ENCODE measurements around the gene IFI6. TPM values are rescaled to one million over a fixed set of nuclear protein-coding genes. Genes with fewer than 3 reads are reported as not detected.
"Not testable (repeated sequence)": the region's sequence is repeated elsewhere in the genome, so short reads cannot be mapped to it uniquely, and the experiment has no call there.

Gene IFI6
- 54.6 and 97.5 TPM in 2 replicates for total RNA-seq (2014; rRNA removed; shearing (Covaris generic))

- peaks cover 18% of the 10 kb centered on the region for H3K4me1 ChIP-seq (replicated peaks)
These were observed at the start of gene IFI6 for GRCh38 chr1:27671964-27672749. Gene IFI6, minus strand, starts transcription at chr1:27672192. Its CDS starts 2,878 bp downstream, at chr1:27669314.

GRCh38 chr1:27719286-27720251 is 47.6 kb upstream of the IFI6 start:
- Histone ChIP-seq H3K4me3 (no peak overlapping the region), H3K27ac (no peak overlapping the region), H3K27me3 (replicated peaks) (peaks cover 16% of the 10 kb centered on the region; the same call in 1 of the 2 replicates), H3K9me3 (replicated peaks) (peaks cover 8% of the 10 kb centered on the region), H3K36me3 (no peaks in the 10 kb centered on the region), H3K4me1 (replicated peaks) (no peaks in the 10 kb centered on the region; the same call in 1 of the 2 replicates)
- no peak for DNase-seq (ENCODE audit: low read depth in 1 of 2, low spot score in 2 of 2)

More at GRCh38 chr1:27671964-27672749, at the start of gene IFI6:
- DNase-seq (ENCODE audit: low read depth in 1 of 2, low spot score in 2 of 2): peak; percentile 94
- Histone ChIP-seq H3K36me3 (no peaks in the 10 kb centered on the region), H3K27me3 (replicated peaks) (no peaks in the 10 kb centered on the region), H3K4me3 (peak within 1 kb of the TSS; percentile 33), H3K9me3 (replicated peaks) (no peaks in the 10 kb centered on the region), H3K27ac (peak within 1 kb of the TSS; percentile 12)

GRCh38 chr1:27716262-27716895 is 44.4 kb upstream of the IFI6 start:
- Histone ChIP-seq H3K27ac (no peak overlapping the region), H3K4me1 (replicated peaks) (no peaks in the 10 kb centered on the region; the same call in 1 of the 2 replicates), H3K27me3 (replicated peaks) (peaks cover 16% of the 10 kb centered on the region; the same call in 1 of the 2 replicates), H3K36me3 (no peaks in the 10 kb centered on the region), H3K4me3 (no peak overlapping the region), H3K9me3 (replicated peaks) (peaks cover 12% of the 10 kb centered on the region)
- DNase-seq (ENCODE audit: low read depth in 1 of 2, low spot score in 2 of 2): no peak

GRCh38 chr1:27713869-27714513 is 42.0 kb upstream of the IFI6 start:
- no peaks in the 10 kb centered on the region for H3K36me3 ChIP-seq
- H3K4me3 ChIP-seq: no peak overlapping the region
- no peak for DNase-seq (ENCODE audit: low read depth in 1 of 2, low spot score in 2 of 2)
- H3K27ac ChIP-seq: no peak overlapping the region
- peaks cover 11% of the 10 kb centered on the region; the same call in 1 of the 2 replicates for H3K27me3 ChIP-seq (replicated peaks)
- H3K4me1 ChIP-seq (replicated peaks): no peaks in the 10 kb centered on the region; the same call in 1 of the 2 replicates
- H3K9me3 ChIP-seq (replicated peaks): peaks cover 12% of the 10 kb centered on the region

- no peak overlapping the region for H3K4me3 ChIP-seq
- DNase-seq (ENCODE audit: low read depth in 1 of 2, low spot score in 2 of 2): no peak
- H3K27me3 ChIP-seq (replicated peaks): peaks cover 10% of the 10 kb centered on the region; the same call in 1 of the 2 replicates
- H3K27ac ChIP-seq: no peak overlapping the region
- no peaks in the 10 kb centered on the region; the same call in 1 of the 2 replicates for H3K4me1 ChIP-seq (replicated peaks)
- no peaks in the 10 kb centered on the region for H3K36me3 ChIP-seq
- peaks cover 12% of the 10 kb centered on the region for H3K9me3 ChIP-seq (replicated peaks)
These were observed 41.2 kb upstream of the IFI6 start for GRCh38 chr1:27713139-27713725.

- no peaks in the 10 kb centered on the region for H3K4me1 ChIP-seq (replicated peaks)
- no peak overlapping the region for H3K4me3 ChIP-seq
- no peak for DNase-seq (ENCODE audit: low read depth in 1 of 2, low spot score in 2 of 2)
- H3K36me3 ChIP-seq: no peaks in the 10 kb centered on the region
- H3K27me3 ChIP-seq (replicated peaks): no peaks in the 10 kb centered on the region; the same call in 1 of the 2 replicates
- no peak overlapping the region for H3K27ac ChIP-seq
- H3K9me3 ChIP-seq (replicated peaks): 0 out of 2 replicates have a peak, but pooled peaks cover 4% of the 10 kb centered on the region
These were observed 38.6 kb upstream of the IFI6 start for GRCh38 chr1:27710574-27710973.

GRCh38 chr1:27705545-27705944 is 33.6 kb upstream of the IFI6 start:
- no peaks in the 10 kb centered on the region for H3K4me1 ChIP-seq (replicated peaks)

GRCh38 chr1:27704958-27705357 is 33.0 kb upstream of the IFI6 start:
- peaks cover 4% of the 10 kb centered on the region for H3K9me3 ChIP-seq (replicated peaks)
- no peaks in the 10 kb centered on the region for H3K36me3 ChIP-seq
- H3K27ac ChIP-seq: no peak overlapping the region
- no peak for DNase-seq (ENCODE audit: low read depth in 1 of 2, low spot score in 2 of 2)
- no peaks in the 10 kb centered on the region for H3K4me1 ChIP-seq (replicated peaks)
- H3K27me3 ChIP-seq (replicated peaks): no peaks in the 10 kb centered on the region; the same call in 1 of the 2 replicates
- H3K4me3 ChIP-seq: no peak overlapping the region

More at GRCh38 chr1:27705545-27705944, 33.6 kb upstream of the IFI6 start:
- peaks cover 4% of the 10 kb centered on the region for H3K9me3 ChIP-seq (replicated peaks)
- H3K27ac ChIP-seq: no peak overlapping the region
- no peak for DNase-seq (ENCODE audit: low read depth in 1 of 2, low spot score in 2 of 2)
- H3K4me3 ChIP-seq: no peak overlapping the region
- no peaks in the 10 kb centered on the region for H3K36me3 ChIP-seq
- no peaks in the 10 kb centered on the region; the same call in 1 of the 2 replicates for H3K27me3 ChIP-seq (replicated peaks)

GRCh38 chr1:27696835-27697234 is 24.8 kb upstream of the IFI6 start:
- DNase-seq (ENCODE audit: low read depth in 1 of 2, low spot score in 2 of 2); H3K4me3 ChIP-seq; H3K27ac ChIP-seq; H3K36me3 ChIP-seq; H3K9me3 ChIP-seq (replicated peaks); H3K27me3 ChIP-seq (replicated peaks); H3K4me1 ChIP-seq (replicated peaks): not testable (repeated sequence)

GRCh38 chr1:27690183-27690582 is 18.2 kb upstream of the IFI6 start:
- Histone ChIP-seq H3K27me3 (replicated peaks) (no peaks in the 10 kb centered on the region), H3K27ac (peak overlapping the region; percentile 67), H3K9me3 (replicated peaks) (no peaks in the 10 kb centered on the region), H3K36me3 (no peaks in the 10 kb centered on the region), H3K4me1 (replicated peaks) (peaks cover 18% of the 10 kb centered on the region), H3K4me3 (no peak overlapping the region)
- no peak for DNase-seq (ENCODE audit: low read depth in 1 of 2, low spot score in 2 of 2)

GRCh38 chr1:27689423-27690173 is 17.6 kb upstream of the IFI6 start:
- 0 out of 2 replicates have a peak overlapping the region, but pooled peaks have one; percentile 1 for H3K4me3 ChIP-seq
- H3K9me3 ChIP-seq (replicated peaks): no peaks in the 10 kb centered on the region
- H3K4me1 ChIP-seq (replicated peaks): peaks cover 18% of the 10 kb centered on the region
- peak overlapping the region; percentile 67 for H3K27ac ChIP-seq
- H3K27me3 ChIP-seq (replicated peaks): no peaks in the 10 kb centered on the region
- H3K36me3 ChIP-seq: no peaks in the 10 kb centered on the region
- DNase-seq (ENCODE audit: low read depth in 1 of 2, low spot score in 2 of 2): peak; percentile 72 to 83

GRCh38 chr1:27687906-27688305 is 15.9 kb upstream of the IFI6 start:
- Histone ChIP-seq H3K27me3 (replicated peaks) (no peaks in the 10 kb centered on the region), H3K27ac (no peak overlapping the region), H3K4me1 (replicated peaks) (peaks cover 18% of the 10 kb centered on the region), H3K36me3 (no peaks in the 10 kb centered on the region), H3K9me3 (replicated peaks) (no peaks in the 10 kb centered on the region), H3K4me3 (no peak overlapping the region)
- no peak for DNase-seq (ENCODE audit: low read depth in 1 of 2, low spot score in 2 of 2)
